ENCODE measurements around the gene PSMA5.

PSMA5 gene

DNA sequence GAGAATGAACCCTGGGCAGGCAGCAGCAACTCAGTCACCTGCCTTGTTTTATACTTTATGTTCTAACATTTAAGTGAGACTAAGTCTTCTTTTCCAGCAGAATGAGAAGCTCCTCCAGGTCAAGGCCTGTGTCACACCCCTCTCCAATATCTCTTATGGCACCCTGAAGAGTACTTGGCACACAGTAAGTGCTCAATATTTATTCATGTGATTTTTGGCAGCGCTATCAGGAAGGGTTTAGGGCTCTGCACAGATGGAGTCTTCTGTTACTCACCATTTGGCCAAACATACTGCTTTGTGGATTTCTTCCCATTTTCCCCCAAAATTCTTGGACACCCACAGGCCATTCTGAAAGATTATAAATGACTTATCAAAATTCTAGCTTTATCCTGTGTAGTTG, 75.6 kb downstream of the PSMA5 start:
- TF ChIP-seq, protein P1, sequence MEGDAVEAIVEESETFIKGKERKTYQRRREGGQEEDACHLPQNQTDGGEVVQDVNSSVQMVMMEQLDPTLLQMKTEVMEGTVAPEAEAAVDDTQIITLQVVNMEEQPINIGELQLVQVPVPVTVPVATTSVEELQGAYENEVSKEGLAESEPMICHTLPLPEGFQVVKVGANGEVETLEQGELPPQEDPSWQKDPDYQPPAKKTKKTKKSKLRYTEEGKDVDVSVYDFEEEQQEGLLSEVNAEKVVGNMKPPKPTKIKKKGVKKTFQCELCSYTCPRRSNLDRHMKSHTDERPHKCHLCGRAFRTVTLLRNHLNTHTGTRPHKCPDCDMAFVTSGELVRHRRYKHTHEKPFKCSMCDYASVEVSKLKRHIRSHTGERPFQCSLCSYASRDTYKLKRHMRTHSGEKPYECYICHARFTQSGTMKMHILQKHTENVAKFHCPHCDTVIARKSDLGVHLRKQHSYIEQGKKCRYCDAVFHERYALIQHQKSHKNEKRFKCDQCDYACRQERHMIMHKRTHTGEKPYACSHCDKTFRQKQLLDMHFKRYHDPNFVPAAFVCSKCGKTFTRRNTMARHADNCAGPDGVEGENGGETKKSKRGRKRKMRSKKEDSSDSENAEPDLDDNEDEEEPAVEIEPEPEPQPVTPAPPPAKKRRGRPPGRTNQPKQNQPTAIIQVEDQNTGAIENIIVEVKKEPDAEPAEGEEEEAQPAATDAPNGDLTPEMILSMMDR (IDR thresholded peaks at IDR 0.05; ENCODE audit: low read depth, low read length, missing control alignments) = no peak
- DNase-seq (ENCODE audit: low read depth) = peak; percentile 23
- in situ Hi-C loops (cut with HindIII; ENCODE audit: low sequenced_read_pairs) = no loop called here
- no peak overlapping the region for H3K4me3 ChIP-seq (ENCODE audit: low read depth, low read length)

DNA sequence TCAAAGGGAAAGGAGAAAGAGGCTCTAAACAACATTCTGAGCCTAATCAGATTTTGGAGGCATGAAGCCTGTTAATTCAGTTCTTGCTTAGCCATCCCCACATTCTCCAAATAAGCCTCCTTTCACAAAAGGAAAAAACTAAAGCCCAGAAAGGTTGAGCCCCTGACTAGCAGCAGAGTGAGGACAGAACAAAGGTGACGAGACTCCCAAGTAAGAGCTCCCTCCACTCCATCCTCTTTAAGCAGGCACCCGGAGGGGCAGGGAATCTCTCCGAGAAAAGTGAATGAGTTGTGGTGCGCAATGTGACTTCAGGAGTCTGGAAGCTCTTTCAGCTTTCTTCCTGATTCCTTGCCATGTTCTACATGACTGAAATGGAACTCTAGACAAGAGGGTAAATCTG, 76.1 kb downstream of the PSMA5 start:
- DNase-seq (ENCODE audit: low read depth) = no peak
- in situ Hi-C loops (cut with HindIII; ENCODE audit: low sequenced_read_pairs) = no loop called here
- TF ChIP-seq, protein P1 (IDR thresholded peaks at IDR 0.05; ENCODE audit: low read depth, low read length, missing control alignments) = no peak
- H3K4me3 ChIP-seq (ENCODE audit: low read depth, low read length) = no peak overlapping the region

Data from astrocyte of the cerebellum (primary cell).